GM12892 (cell line): Measurements from ENCODE around the gene PALLD.

Experiments
- POLR2A ChIP-seq: IDR thresholded peaks from 2 replicates; pipeline ENCODE4 v1.6.1; 2011; ENCODE audit warnings: low read depth, low read length, control low read depth
- POLR2AphosphoS5 ChIP-seq: IDR thresholded peaks from 2 replicates; pipeline ENCODE4 v1.6.1; 2011; ENCODE audit warnings: low read depth, low read length, control low read depth
- TAF1 ChIP-seq: IDR thresholded peaks from 2 replicates; pipeline ENCODE4 v1.6.1; 2011; ENCODE audit warnings: low read depth, mild to moderate bottlenecking, control low read depth, low read length, borderline replicate concordance

DNA sequence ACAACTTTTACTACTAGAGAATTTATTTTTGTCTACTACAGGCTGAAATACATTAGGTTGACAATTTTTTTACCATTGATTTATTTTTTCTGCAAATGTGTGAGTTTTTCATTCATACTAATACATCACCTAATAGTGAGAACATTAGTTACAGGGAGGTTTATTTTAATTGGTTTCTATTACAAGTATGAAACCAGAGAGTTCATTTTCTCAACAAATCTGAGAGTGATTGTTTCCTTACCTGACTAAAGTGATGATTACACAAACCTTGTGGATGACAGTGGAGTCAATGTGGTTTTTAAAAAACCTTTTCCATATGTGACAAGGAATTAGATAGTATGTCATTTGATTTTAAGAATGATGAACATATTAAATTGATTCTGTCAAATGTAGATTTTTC is 227.4 kb downstream of the PALLD start:
- no peak for TF ChIP-seq POLR2AphosphoS5
- no peak for TF ChIP-seq TAF1
- no peak for TF ChIP-seq POLR2A
